ENCODE results near the gene PTPN3.
A peak's percentile ranks its signal among the peaks of the same experiment; 100 is the strongest.

The PTPN3 gene

GRCh38 chr9:109454041-109454440 lies 44.1 kb downstream of the PTPN3 start:
- no peak for DNase-seq (ENCODE audit: low read depth)

- peak; percentile 96 for DNase-seq (ENCODE audit: low read depth)
Measured at GRCh38 chr9:109453210-109453842, 44.8 kb downstream of the PTPN3 start.

- peak; percentile 97 for DNase-seq (ENCODE audit: low read depth)
Measured at GRCh38 chr9:109452761-109453160, 45.3 kb downstream of the PTPN3 start.

- no peak for DNase-seq (ENCODE audit: low read depth)
Measured at GRCh38 chr9:109451311-109452025, 46.6 kb downstream of the PTPN3 start.

GRCh38 chr9:109450346-109450745 lies 47.8 kb downstream of the PTPN3 start:
- no peak for DNase-seq (ENCODE audit: low read depth)

GRCh38 chr9:109449036-109449798 lies 48.9 kb downstream of the PTPN3 start:
- DNase-seq (ENCODE audit: low read depth), result no peak

- peak; percentile 76 for DNase-seq (ENCODE audit: low read depth)
Measured at GRCh38 chr9:109448223-109448622, 49.9 kb downstream of the PTPN3 start.

- DNase-seq (ENCODE audit: low read depth), result no peak
Measured at GRCh38 chr9:109447329-109448076, 50.6 kb downstream of the PTPN3 start.

GRCh38 chr9:109444771-109445320 lies 53.3 kb downstream of the PTPN3 start:
- DNase-seq (ENCODE audit: low read depth), result no peak

GRCh38 chr9:109442716-109443115 lies 55.4 kb downstream of the PTPN3 start:
- no peak for DNase-seq (ENCODE audit: low read depth)

GRCh38 chr9:109441296-109441695 lies 56.8 kb downstream of the PTPN3 start:
- DNase-seq (ENCODE audit: low read depth), result no peak

GRCh38 chr9:109440797-109441287 lies 57.3 kb downstream of the PTPN3 start:
- DNase-seq (ENCODE audit: low read depth), result peak; percentile 89

- no peak for DNase-seq (ENCODE audit: low read depth)
Measured at GRCh38 chr9:109440117-109440515, 58.0 kb downstream of the PTPN3 start.

- DNase-seq (ENCODE audit: low read depth), result no peak
Measured at GRCh38 chr9:109439378-109440116, 58.6 kb downstream of the PTPN3 start.

- no peak for DNase-seq (ENCODE audit: low read depth)
Measured at GRCh38 chr9:109437286-109437685, 60.8 kb downstream of the PTPN3 start.

GRCh38 chr9:109436071-109436470 lies 62.0 kb downstream of the PTPN3 start:
- no peak for DNase-seq (ENCODE audit: low read depth)

GRCh38 chr9:109433476-109433875 lies 64.6 kb downstream of the PTPN3 start:
- no peak for DNase-seq (ENCODE audit: low read depth)

GRCh38 chr9:109430231-109430630 lies 67.9 kb downstream of the PTPN3 start:
- DNase-seq (ENCODE audit: low read depth), result no peak

- DNase-seq (ENCODE audit: low read depth), result no peak
Measured at GRCh38 chr9:109428854-109429253, 69.3 kb downstream of the PTPN3 start.

GRCh38 chr9:109427886-109428285 lies 70.2 kb downstream of the PTPN3 start:
- DNase-seq (ENCODE audit: low read depth), result no peak
